ENCODE results near the gene DDX39B.
"Not testable (repeated sequence)": the region's sequence is repeated elsewhere in the genome, so short reads cannot be mapped to it uniquely, and the experiment has no call there.

Gene DDX39B

DNA sequence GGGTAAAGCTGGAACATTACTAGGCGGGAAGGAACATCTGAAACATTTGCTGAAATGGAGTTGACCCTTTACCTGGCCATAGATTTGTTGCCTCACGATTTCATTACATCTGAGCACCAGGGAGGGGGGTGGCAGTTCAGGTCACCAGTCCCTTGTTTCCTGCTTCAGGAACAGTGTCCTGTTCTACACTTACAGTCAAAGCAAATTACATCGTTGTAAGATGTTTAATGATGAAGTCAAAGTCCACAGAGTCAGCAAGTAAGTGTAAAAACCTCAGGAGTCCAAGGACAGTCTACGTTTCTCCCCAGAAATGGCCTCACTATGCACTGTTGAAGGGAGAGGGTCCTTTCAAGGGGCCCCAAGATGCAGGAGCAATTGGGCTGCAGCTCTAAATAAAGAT is 52.7 kb downstream of the DDX39B start:
- TF ChIP-seq, protein P1, sequence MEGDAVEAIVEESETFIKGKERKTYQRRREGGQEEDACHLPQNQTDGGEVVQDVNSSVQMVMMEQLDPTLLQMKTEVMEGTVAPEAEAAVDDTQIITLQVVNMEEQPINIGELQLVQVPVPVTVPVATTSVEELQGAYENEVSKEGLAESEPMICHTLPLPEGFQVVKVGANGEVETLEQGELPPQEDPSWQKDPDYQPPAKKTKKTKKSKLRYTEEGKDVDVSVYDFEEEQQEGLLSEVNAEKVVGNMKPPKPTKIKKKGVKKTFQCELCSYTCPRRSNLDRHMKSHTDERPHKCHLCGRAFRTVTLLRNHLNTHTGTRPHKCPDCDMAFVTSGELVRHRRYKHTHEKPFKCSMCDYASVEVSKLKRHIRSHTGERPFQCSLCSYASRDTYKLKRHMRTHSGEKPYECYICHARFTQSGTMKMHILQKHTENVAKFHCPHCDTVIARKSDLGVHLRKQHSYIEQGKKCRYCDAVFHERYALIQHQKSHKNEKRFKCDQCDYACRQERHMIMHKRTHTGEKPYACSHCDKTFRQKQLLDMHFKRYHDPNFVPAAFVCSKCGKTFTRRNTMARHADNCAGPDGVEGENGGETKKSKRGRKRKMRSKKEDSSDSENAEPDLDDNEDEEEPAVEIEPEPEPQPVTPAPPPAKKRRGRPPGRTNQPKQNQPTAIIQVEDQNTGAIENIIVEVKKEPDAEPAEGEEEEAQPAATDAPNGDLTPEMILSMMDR (IDR thresholded peaks at IDR 0.05; ENCODE audit: extremely low read depth, insufficient read depth, missing control alignments), result no peak
- in situ Hi-C loops (cut with MboI; ENCODE audit: low pct_unique_long_range_greater_than_20kb, low sequenced_read_pairs, unreplicated experiment), result no loop called here
- no peak for DNase-seq (ENCODE audit: low spot score)

DNA sequence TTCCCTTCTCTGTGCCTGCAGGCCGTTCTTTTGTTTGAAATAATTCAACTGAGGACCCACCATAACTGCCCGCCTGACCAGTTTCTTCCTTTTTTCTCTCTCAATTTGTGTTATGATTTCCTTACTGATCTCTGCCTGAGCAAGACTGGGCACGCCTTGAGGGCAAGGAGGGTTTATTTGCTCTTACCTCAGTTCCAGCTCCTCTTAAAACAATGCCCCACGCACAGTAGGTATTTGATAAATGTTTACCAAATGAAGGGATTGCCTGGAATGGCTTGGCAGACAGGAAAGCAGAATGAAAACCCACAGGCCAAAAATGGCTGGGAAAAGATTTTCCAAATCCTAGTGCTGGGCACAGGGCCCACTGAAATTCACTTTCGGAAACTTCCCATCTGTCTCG is 54.1 kb downstream of the DDX39B start:
- DNase-seq (ENCODE audit: low spot score); in situ Hi-C loops (cut with MboI; ENCODE audit: low pct_unique_long_range_greater_than_20kb, low sequenced_read_pairs, unreplicated experiment): not testable (repeated sequence)

DNA sequence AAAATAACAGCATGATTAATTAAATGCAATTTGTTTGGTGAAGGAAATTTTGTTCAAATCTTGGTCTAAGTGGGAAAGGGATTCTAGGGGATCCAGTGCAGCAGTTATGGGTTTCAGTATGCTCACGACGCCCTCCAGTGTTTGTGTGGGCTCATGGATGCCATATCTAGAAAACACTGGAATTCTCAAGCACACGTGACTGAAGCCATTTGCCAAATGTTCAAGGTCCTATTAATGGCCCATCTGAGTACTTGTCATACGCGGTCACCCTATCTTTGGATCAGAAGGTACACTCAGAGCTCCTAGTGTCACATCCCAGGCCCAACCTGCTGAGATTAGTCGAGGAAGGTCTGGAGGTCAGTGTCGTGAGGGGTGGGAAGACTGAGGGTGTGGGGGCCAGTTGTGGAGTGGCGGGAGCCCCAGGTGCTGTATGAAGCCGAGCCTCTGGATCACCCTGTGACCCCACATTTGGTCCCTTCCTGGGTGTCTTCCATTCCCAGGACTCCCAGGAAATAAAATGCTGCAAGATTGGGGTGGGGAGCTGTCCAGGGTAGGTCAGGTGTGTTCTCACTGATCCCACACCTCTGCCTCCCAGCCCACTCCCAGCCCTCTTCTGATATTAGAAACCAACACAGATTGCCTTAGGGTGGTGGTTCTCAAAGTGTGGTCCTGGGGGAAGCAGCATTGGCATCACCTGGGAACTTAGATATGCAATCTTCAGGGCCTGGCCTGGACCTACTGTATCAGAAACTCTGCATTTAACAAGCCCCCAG is 55.6 kb downstream of the DDX39B start:
- DNase-seq (ENCODE audit: low spot score); in situ Hi-C loops (cut with MboI; ENCODE audit: low pct_unique_long_range_greater_than_20kb, low sequenced_read_pairs, unreplicated experiment): not testable (repeated sequence)

DNA sequence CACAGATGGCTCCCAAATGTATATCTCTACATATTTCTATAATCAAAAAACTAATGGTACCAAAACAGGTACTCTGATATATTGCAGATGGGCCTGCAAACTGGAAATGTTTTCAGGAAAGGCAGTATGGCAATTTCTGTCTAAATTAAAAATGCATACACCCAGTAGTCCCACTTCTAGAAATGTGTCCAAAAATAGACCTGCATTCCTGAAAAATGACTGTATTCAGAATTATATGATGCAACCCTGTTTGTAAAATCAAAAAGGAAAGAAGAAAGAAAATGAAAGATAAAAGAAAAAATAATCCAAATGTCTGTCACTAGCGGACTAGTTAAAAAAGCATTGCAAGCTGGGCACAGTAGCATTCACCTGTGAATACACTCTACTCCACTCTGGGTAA is 56.7 kb downstream of the DDX39B start:
- DNase-seq (ENCODE audit: low spot score), result no peak

DNA sequence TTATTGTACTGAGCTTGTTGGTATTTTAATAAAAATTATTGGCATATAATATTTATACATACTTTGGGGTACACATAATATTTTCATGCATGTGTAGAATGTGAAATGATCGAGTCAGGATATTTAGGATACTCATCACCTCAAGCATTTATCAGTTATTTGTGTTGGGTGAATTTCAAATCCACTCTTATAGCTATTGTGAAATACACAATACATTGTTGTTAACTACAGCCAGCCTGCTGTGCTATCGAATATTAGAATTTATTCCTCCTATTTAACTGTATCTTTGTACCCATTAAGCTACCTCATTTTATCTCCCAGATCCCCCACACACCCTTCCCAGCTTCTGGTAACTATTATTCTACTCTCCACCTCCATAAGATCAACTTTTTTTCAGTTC is 58.4 kb downstream of the DDX39B start:
- DNase-seq (ENCODE audit: low spot score), result no peak
- in situ Hi-C loops (cut with MboI; ENCODE audit: low pct_unique_long_range_greater_than_20kb, low sequenced_read_pairs, unreplicated experiment), result no loop called here

More for the DNA sequence above, 56.7 kb downstream of the DDX39B start:
- TF ChIP-seq, protein P1 (IDR thresholded peaks at IDR 0.05; ENCODE audit: extremely low read depth, insufficient read depth, missing control alignments), result no peak
- in situ Hi-C loops (cut with MboI; ENCODE audit: low pct_unique_long_range_greater_than_20kb, low sequenced_read_pairs, unreplicated experiment), result no loop called here

DNA sequence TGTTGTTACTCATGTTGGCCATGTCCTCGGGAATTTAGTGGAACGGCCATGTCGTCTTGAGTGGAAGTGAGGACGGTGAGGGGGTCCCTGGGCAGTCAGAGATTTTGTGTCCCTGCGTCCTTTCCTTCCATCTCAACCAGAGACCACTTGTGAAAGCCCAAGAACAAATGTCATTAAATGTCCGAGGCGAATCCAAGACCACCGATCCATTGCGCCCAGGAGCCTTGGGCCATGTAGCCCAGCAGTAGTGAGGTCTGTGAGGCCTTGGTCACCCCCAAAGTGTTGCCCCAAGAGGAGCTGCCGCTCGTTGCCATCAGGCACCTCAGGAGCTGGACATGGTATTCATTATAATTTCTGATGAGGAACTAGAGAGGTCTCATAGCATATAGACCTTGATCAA is 61.2 kb downstream of the DDX39B start:
- TF ChIP-seq, protein P1 (IDR thresholded peaks at IDR 0.05; ENCODE audit: extremely low read depth, insufficient read depth, missing control alignments), result no peak
- in situ Hi-C loops (cut with MboI; ENCODE audit: low pct_unique_long_range_greater_than_20kb, low sequenced_read_pairs, unreplicated experiment), result no loop called here
- DNase-seq (ENCODE audit: low spot score), result no peak

More for the DNA sequence above, 58.4 kb downstream of the DDX39B start:
- TF ChIP-seq, protein P1 (IDR thresholded peaks at IDR 0.05; ENCODE audit: extremely low read depth, insufficient read depth, missing control alignments), result no peak
